Measurements from ENCODE around the gene MYOF.
"Not testable (repeated sequence)": the region's sequence is repeated elsewhere in the genome, so short reads cannot be mapped to it uniquely, and the experiment has no call there.

Gene MYOF

DNA sequence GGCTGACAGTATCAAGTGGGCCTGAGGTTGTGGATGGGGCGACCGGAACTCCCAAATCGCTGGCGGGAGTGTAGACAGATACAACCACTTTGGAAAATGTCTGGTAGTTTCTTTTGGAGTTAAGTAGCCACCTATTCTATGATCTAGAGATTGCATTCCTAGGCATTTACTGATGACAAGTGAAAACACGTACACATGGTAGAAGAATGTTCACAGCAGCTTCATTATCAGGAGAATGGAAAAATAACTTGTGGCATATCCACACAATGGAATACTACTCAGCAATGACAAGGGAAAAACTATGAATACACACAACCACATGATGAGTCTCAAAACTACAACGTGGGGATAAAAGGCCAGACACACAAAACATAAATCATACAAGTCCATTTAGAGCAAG lies 146.0 kb downstream of the MYOF start:
- no peak for DNase-seq

DNA sequence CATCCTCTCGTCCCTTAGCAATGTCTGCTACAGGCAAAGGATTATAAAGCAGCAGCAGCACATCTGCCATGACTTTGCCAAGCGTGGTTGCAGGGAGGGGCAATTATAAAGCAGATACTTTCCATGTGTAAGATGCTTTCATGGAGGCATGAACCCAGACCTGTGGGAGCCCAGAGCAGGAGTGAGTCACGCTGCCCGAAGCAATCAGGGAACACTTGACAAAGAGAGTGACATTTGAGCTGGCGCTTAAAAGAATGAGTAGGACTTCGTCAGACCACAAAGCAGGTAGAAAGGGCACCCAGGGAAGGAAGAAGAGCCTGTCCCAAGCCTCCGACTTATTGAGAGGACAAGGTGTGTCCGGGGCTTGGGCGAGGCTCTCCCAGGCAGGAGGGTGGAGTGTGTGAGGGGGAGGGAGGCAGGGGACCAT lies 147.2 kb downstream of the MYOF start:
- peak; percentile 53 for DNase-seq

DNA sequence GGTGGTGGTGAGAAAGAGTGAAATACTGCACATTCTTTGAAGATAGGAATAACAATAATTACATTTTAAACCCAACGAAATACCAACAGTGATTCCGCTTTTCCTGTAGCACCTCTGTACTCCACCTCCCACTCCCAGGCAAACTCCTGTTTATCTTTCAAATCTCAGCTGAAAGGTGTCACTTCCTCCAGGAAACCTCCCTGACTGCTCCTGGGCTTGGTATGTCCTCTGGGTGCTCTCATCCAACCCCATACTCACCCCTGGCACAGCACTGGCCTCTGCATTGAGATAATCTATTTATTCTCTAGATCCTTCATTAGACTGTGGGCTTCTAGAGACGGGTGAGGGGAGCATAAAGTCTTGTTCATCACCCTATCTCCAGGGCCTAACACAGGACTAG lies 148.0 kb downstream of the MYOF start:
- no peak for DNase-seq

DNA sequence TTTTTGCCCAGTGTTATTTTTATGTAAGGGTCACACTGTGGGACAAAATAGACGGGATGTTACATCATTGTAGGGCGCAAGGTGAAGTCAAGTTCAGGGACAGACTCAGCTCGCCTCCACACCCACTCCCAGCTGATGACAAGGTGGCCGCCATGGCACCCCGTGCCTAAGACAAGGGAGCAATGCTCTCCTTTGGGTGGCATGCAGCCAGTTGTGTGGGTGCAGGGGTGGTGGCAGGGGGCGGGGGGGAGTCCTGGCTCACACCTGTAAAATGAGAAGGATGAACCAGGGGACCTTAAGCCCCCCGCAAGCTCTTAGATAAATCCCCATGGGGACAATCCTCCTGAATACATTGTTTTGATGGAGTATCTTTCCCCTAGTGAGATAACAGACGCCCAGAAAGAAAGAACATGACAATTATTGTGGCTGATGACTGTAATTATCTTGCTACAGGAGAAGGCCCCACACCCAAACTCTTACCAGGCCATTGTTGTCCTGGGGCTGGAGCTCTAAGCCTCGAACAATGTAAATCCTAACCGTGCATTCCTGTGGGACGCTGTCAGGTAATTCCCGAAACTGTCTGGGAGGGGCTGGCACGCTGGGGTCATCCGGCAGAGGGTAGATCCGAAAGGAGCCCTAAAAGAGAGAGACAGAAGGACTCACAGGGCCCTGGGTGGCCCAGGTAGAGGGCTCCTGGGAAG lies 148.7 kb downstream of the MYOF start:
- DNase-seq: no peak

DNA sequence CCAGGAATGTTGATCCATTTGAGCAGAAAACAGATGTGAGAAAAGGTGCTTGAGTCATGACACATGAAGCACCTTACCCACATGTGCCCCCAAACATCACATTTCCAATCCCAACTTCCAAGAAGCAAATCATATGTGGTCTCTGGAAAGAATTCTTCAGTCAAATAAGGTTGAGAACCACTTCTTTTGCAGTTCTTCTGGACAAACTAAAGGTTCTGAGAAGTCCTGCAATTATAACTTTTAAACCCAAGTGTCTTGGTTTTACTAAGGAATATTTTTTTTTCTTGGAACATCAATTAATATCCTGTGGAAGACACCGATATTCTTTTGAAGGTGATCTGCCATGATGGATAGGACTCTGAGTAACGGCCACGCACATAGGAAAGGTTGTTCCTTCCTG lies 151.3 kb downstream of the MYOF start:
- DNase-seq: no peak

- DNase-seq: no peak
Observed at GRCh38 chr10:93319896-93320295, 162.2 kb downstream of the MYOF start.

- no peak for DNase-seq
Observed at GRCh38 chr10:93319096-93319495, 163.0 kb downstream of the MYOF start.

- no peak for DNase-seq
Observed at GRCh38 chr10:93315246-93315645, 166.9 kb downstream of the MYOF start.

GRCh38 chr10:93314656-93315055 lies 167.5 kb downstream of the MYOF start:
- not testable (repeated sequence) for DNase-seq

DNA sequence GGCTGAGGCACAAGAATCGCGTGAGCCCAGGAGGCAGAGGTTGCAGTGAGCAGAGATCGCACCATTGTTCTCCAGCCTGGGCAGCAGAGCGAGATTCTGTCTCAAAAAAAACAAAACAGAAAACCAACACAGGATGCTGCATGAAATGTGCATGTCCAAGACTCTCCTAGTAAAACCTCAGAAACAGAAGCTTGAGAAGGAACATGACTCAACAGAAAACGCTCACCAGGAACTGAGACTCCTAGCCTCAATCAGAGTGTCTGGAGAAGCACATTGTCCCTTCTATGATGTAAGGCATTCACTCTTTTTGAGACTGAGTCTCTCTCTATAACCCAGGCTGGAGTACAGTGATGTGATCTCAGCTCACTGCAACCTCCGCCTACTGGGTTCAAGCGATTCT lies 168.3 kb downstream of the MYOF start:
- DNase-seq: no peak

GRCh38 chr10:93309062-93309461 lies 173.1 kb downstream of the MYOF start:
- DNase-seq: no peak

GRCh38 chr10:93305122-93305521 lies 177.0 kb downstream of the MYOF start:
- no peak for DNase-seq

GRCh38 chr10:93300981-93301380 lies 181.2 kb downstream of the MYOF start:
- DNase-seq: no peak

GRCh38 chr10:93300288-93300917 lies 181.7 kb downstream of the MYOF start:
- no peak for DNase-seq

DNA sequence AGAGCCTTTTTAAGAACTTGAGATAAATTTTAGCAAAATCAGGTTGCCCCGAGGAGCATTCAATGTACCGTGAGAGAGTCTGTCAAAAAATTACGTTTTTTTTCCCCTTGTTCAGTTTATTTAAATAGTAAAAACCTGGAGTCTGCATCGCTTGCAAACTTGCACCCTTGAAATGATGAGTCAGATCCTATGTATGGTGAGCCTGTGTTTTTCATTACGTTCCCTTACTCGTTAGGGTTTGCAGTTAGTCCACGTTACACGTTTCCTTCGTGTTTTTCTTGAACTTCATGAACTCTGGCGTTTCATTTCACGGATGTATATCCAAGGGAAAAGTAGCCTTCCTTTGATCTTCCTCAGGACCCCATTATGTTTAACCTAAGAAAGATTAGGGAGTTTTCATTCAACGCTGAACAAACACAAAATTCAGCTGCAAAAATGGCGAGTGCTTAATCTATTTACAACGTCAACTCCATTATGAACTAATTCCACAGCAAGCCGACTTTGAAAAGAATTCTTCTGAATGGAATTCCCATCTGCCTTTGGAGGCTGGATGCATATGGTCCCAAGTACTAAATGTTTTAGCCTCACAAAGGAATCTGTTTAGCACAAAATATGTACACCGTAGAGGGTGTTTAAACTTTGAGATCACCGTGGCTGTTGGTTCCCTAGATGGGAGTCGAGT lies 182.4 kb downstream of the MYOF start:
- DNase-seq: no peak

- no peak for DNase-seq
Observed at GRCh38 chr10:93299195-93299594, 182.9 kb downstream of the MYOF start.

GRCh38 chr10:93296151-93296550 lies 186.0 kb downstream of the MYOF start:
- no peak for DNase-seq

GRCh38 chr10:93293999-93294398 lies 188.1 kb downstream of the MYOF start:
- no peak for DNase-seq

- no peak for DNase-seq
Observed at GRCh38 chr10:93290661-93291354, 191.3 kb downstream of the MYOF start.

DNA sequence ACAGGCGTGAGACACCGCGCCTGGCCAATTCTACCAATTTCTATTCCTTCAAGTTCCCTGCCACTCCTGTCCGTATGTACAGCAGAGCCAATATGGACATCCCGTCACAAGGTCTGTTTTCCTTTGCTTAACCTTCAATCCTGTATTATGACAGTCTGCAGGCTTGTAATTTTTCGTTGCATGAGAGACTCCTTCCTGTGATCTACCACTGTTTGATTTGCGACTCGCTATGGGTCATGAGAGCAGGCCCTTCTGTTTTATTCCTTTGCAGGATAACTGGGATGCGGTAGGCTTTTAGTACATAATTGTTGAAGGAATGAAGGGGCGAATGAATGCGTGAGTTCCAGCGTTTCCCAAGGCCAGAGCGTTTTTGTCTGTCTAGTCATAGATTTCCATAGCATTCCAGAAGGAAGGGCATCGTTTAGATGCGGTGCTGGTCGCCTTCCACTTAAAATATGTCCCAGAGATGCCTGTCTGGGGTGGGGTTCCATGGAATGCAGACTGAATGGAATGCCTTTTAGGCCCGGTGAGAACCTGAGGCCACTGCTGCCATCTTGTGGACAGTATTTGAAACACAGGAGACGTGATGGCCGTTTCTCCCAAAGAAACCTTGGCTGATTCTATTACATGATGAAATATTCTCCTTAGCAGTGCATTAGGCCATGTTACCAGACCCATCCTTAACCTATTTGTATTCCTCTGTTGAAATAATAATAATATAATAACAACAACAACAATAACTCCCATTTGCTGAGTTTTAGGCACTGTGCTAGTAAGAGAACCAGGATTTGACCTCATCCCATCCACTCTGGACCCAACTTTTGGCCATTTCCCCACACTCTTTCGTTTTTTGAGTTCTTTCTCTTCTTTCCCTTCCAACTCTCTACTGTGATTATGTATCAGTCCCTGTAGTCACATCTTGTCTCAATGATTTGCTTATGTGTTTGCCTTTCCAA lies 193.2 kb downstream of the MYOF start:
- DNase-seq: peak; percentile 2

- DNase-seq: no peak
Observed at GRCh38 chr10:93287775-93288174, 194.4 kb downstream of the MYOF start.

DNA sequence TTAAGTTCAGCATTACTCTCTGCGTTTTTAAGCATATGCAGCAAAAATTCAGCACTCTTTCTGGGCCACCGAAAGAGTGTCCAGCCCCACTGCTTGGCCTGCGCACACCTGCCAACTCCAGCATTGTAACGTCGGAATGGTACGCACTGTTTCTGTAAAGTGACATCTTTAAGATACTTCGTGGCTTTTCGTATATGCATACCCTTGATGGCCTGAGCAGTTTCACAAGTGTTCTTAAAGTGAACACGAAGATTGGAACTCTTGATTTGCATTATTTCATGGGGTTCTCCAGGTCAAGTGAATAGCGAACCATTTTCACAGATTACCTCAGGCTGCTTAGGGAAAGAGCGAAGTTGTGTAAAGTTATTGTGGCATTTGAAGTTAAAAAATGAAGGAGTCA lies 197.9 kb downstream of the MYOF start:
- not testable (repeated sequence) for DNase-seq

DNA sequence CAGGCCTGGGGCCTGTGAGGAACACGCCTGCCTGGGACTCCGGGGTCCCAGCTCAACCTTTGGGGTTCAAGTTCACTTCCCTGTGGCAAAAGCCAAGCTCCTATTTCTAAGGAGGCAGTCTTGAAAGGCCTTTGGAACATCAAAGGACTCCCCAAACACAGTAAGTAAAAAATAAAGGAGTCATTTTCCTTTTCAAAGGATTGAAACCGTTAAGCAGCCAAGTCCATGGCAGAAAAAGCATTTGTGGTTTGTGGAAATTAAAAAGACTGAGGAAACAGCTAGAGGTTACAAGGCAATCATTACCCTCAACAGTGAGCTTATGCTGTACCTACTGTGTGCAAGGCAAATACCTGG lies 200.8 kb downstream of the MYOF start:
- DNase-seq: no peak

All from DMS153 (cell line).